ENCODE measurements around the gene PIAS4.

The PIAS4 gene

GRCh38 chr19:4042731-4043082 is 35.2 kb downstream of the PIAS4 start:
- DNase-seq (ENCODE audit: low read depth): no peak
- TF ChIP-seq CTCF (IDR thresholded peaks at IDR 0.05; ENCODE audit: low read depth, low read length, missing control alignments): no peak
- H3K4me3 ChIP-seq (ENCODE audit: low read depth, low read length): no peak overlapping the region

DNA sequence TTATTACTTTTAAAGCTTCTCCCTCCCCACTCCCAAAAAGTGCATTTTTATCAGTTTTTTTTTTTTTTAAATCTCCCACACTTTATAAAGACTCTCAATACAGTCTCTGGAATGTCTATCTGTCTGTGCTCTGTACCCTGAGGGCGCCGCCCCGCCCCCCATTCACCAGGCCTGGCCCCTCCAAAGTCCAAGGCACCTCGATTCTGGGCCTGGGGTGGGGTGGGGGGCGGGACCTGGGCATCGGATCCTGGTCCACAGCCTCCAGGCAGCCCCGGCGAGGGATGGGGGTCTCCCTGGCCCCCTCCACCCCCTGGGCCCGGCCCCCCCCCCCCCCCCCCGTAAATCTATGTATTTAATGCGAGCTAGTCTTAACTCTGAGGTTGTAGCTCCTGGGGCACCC is 35.9 kb downstream of the PIAS4 start:
- TF ChIP-seq CTCF (IDR thresholded peaks at IDR 0.05; ENCODE audit: low read depth, low read length, missing control alignments): no peak
- H3K4me3 ChIP-seq (ENCODE audit: low read depth, low read length): no peak overlapping the region
- no peak for DNase-seq (ENCODE audit: low read depth)

- no peak overlapping the region for H3K4me3 ChIP-seq (ENCODE audit: low read depth, low read length)
- TF ChIP-seq CTCF (IDR thresholded peaks at IDR 0.05; ENCODE audit: low read depth, low read length, missing control alignments): no peak
- no peak for DNase-seq (ENCODE audit: low read depth)
These were observed 36.6 kb downstream of the PIAS4 start for GRCh38 chr19:4043966-4044715.

DNA sequence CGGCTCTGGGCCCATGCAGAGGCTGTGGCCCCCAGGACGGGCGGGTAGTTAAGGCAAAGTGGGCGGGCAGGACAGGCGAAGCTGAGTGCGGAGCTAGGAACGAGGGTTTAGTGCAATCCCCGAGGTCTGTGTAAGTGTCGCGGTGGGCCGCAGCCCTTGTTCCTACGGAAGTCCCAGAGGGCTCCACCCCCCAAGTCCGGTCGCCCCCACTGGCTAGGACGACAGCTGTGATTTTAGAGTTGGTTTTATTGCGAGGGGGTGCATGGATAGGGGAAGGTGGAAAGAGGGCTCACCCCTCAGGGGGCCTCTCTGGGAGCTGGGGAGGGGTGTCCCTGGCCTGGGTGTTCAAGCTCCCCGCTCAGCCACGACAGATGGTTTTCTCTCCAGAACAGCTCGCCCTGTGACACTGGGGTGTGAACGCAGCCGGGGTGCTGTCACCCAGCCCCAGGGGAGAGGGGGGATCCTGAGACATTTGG is 37.5 kb downstream of the PIAS4 start:
- DNase-seq (ENCODE audit: low read depth): no peak
- no peak overlapping the region for H3K4me3 ChIP-seq (ENCODE audit: low read depth, low read length)
- no peak for TF ChIP-seq CTCF (IDR thresholded peaks at IDR 0.05; ENCODE audit: low read depth, low read length, missing control alignments)

DNA sequence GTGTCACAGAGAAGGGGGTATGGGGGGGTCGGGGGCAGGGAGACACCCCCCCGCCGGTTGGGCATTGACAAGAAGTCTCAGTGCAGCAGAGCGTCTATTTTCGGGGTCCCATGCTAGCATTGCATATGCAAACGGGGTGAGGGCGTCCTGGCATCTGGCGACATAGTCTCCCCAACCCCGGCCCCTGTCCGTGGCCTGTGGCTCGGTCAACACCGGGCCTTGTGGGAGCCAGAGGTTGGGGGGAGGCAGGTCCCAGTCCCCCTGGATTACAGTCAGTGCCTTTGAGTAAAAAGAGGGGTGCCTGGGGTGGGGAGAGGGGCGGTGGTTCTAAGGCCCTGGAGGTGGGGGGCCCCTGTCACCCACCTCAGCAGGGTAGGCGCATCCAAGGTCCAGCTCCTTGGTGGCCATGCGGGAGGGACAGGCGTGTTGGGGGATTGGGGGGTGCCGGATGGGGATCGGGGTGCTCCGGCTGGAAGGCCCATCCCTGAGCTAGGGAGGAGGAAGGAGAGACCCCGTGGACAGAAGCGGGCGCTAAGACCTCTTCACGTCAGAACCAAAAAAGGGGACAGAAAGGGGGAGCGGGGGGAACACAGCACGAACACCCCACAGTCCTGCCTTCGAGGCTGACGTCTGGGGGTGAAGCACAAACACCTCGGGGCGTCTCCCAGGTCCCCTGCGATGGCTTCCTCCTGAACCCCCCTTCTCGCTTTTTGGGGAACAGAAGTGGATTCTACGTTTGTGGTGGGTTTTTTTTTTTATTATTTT is 38.2 kb downstream of the PIAS4 start:
- no peak for DNase-seq (ENCODE audit: low read depth)

GRCh38 chr19:4046362-4046691 is 38.8 kb downstream of the PIAS4 start:
- H3K4me3 ChIP-seq (ENCODE audit: low read depth, low read length): no peak overlapping the region
- DNase-seq (ENCODE audit: low read depth): no peak
- no peak for TF ChIP-seq CTCF (IDR thresholded peaks at IDR 0.05; ENCODE audit: low read depth, low read length, missing control alignments)

More for the DNA sequence above, 38.2 kb downstream of the PIAS4 start:
- no peak overlapping the region for H3K4me3 ChIP-seq (ENCODE audit: low read depth, low read length)
- no peak for TF ChIP-seq CTCF (IDR thresholded peaks at IDR 0.05; ENCODE audit: low read depth, low read length, missing control alignments)

All from GM12864 (cell line).